Mesendoderm (in vitro differentiated cells): ENCODE results near the gene SRPK2.
"Not testable (repeated sequence)": the region's sequence is repeated elsewhere in the genome, so short reads cannot be mapped to it uniquely, and the experiment has no call there.

Experiments used
- DNase-seq: peaks from one replicate; pipeline ENCODE4 v3.0.0; 2013
- H2AK5ac ChIP-seq: 2 replicates; pipeline ENCODE4 v1.6.1; 2013; ENCODE audit warnings: low read length, inconsistent platforms
- H2BK120ac ChIP-seq: 2 replicates; pipeline ENCODE4 v1.6.1; 2013; ENCODE audit warnings: low read depth, mild to moderate bottlenecking, low read length, moderate library complexity, mixed read lengths
- H2BK15ac ChIP-seq: replicated peaks from 2 replicates; pipeline ENCODE4 v1.6.1; 2013; ENCODE audit warnings: low read depth, mild to moderate bottlenecking, moderate library complexity
- H2BK5ac ChIP-seq: 2 replicates; pipeline ENCODE4 v1.6.1; 2013; ENCODE audit warnings: low read length, inconsistent platforms
- H3K18ac ChIP-seq: 2 replicates; pipeline ENCODE4 v1.6.1; 2013; ENCODE audit warnings: mild to moderate bottlenecking, low read length, mixed read lengths
- H3K23ac ChIP-seq: one replicate; pipeline ENCODE4 v1.6.1; 2013; ENCODE audit warnings: low read length
- H3K27ac ChIP-seq: 2 replicates; pipeline ENCODE4 v1.5.1; 2013; ENCODE audit warnings: low read depth, mild to moderate bottlenecking, inconsistent platforms, low read length, moderate library complexity
- H3K27me3 ChIP-seq: 2 replicates; pipeline ENCODE4 v1.6.1; 2013; ENCODE audit warnings: low read length, control low read depth, mild to moderate bottlenecking, inconsistent platforms; ENCODE audit not compliant: insufficient read depth, poor library complexity
- H3K36me3 ChIP-seq: 2 replicates; pipeline ENCODE4 v1.6.1; 2013; ENCODE audit warnings: low read length, inconsistent platforms; ENCODE audit not compliant: control insufficient read depth, insufficient read depth
- H3K4ac ChIP-seq: one replicate; pipeline ENCODE4 v1.6.1; 2013; ENCODE audit warnings: low read depth, mild to moderate bottlenecking, low read length, moderate library complexity
- H3K4me1 ChIP-seq: 2 replicates; pipeline ENCODE4 v1.6.1; 2013; ENCODE audit warnings: low read depth, low read length, inconsistent platforms; ENCODE audit not compliant: control insufficient read depth
- H3K4me2 ChIP-seq: 2 replicates; pipeline ENCODE4 v1.6.1; 2013; ENCODE audit warnings: low read length
- H3K4me3 ChIP-seq: 2 replicates; pipeline ENCODE4 v1.5.1; 2013; ENCODE audit warnings: mild to moderate bottlenecking, low read length
- H3K56ac ChIP-seq: one replicate; pipeline ENCODE4 v1.6.1; 2013; ENCODE audit warnings: low read length
- H3K79me1 ChIP-seq: 2 replicates; pipeline ENCODE4 v1.6.1; 2013; ENCODE audit warnings: low read length, inconsistent platforms
- H3K79me2 ChIP-seq: 2 replicates; pipeline ENCODE4 v1.6.1; 2013; ENCODE audit warnings: mild to moderate bottlenecking, low read length; ENCODE audit not compliant: control insufficient read depth, insufficient read depth
- H3K9ac ChIP-seq: 2 replicates; pipeline ENCODE4 v1.6.1; 2013; ENCODE audit warnings: low read length, inconsistent platforms
- H4K5ac ChIP-seq: one replicate; pipeline ENCODE4 v1.6.1; 2013; ENCODE audit warnings: low read length
- H4K8ac ChIP-seq: one replicate; pipeline ENCODE4 v1.6.1; 2013; ENCODE audit warnings: low read depth, mild to moderate bottlenecking, control low read depth, low read length, moderate library complexity
- WGBS: extraction: QIAGEN DNeasy Blood & Tissue Kit; methylation state at CpG from one replicate; pipeline ENCODE4 v1.1.7; 2013; ENCODE audit warnings: low lambda C conversion rate, missing lambda C conversion rate; ENCODE audit not compliant: insufficient coverage; ENCODE audit errors: extremely low coverage; 5-methylcytosine and 5-hydroxymethylcytosine counted together

SRPK2 gene

DNA sequence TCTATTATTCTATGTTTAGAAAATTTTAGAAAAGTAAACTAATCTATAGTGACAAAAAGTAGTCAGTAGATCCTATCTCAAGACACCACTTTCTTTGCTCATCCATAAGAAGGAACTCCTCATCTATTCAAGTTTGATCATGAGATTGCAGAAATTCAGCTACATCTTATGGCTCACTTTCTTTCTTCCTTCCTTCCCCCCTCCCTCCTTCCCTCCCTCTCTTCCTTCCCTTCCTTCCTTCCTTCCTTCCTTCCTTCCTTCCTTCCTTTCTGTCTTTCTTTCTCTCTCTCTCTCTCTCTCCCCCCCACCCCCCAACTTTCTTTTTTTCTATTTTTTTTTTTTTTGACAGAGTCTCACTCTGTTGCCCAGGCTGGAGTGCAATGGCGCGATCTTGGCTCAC, 35.3 kb upstream of the SRPK2 start:
- Histone ChIP-seq H3K4me3 (no peak overlapping the region), H2BK5ac (no peak overlapping the region), H3K79me2 (no peaks in the 10 kb centered on the region), H3K56ac (no peak overlapping the region), H3K4me2 (no peak overlapping the region), H3K27me3 (no peaks in the 10 kb centered on the region), H3K36me3 (no peaks in the 10 kb centered on the region), H3K9ac (no peak overlapping the region), H3K4me1 (no peaks in the 10 kb centered on the region), H2BK120ac (no peak overlapping the region), H3K79me1 (no peaks in the 10 kb centered on the region), H2BK15ac (no peak overlapping the region), H4K8ac (no peak overlapping the region), H3K4ac (no peak overlapping the region), H3K27ac (no peak overlapping the region), H4K5ac (no peak overlapping the region), H3K18ac (no peak overlapping the region), H2AK5ac (no peak overlapping the region), H3K23ac (no peak overlapping the region)
- WGBS: no CpG with 5 or more reads among the region's 2 CpGs
- no peak for DNase-seq

- WGBS: no CpG with 5 or more reads among the region's 8 CpGs
- Histone ChIP-seq H3K18ac (no peak overlapping the region), H3K23ac (no peak overlapping the region), H3K27ac (no peak overlapping the region), H3K4me2 (no peak overlapping the region), H3K4ac (no peak overlapping the region), H2BK120ac (no peak overlapping the region), H3K36me3 (no peaks in the 10 kb centered on the region), H3K27me3 (no peaks in the 10 kb centered on the region), H3K9ac (no peak overlapping the region), H2BK15ac (no peak overlapping the region), H3K4me3 (no peak overlapping the region), H2BK5ac (no peak overlapping the region), H2AK5ac (no peak overlapping the region), H4K8ac (no peak overlapping the region), H3K4me1 (no peaks in the 10 kb centered on the region), H3K79me1 (no peaks in the 10 kb centered on the region), H3K56ac (no peak overlapping the region), H3K79me2 (no peaks in the 10 kb centered on the region), H4K5ac (no peak overlapping the region)
- DNase-seq: no peak
Measured at GRCh38 chr7:105413887-105414437, 25.2 kb upstream of the SRPK2 start.

DNA sequence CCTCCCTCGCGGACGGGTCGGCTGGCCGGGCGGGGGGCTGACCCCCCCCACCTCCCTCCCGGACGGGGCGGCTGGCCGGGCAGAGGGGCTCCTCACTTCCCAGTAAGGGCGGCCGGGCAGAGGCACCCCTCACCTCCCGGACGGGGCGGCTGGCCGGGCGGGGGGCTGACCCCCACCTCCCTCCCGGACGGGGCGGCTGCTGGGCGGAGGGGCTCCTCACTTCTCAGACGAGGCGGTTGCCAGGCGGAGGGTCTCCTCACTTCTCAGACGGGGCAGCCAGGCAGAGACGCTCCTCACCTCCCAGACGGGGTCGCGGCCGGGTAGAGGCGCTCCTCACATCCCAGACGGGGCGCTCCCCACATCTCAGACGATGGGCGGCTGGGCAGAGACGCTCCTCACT, 22.1 kb upstream of the SRPK2 start:
- not testable (repeated sequence) for H3K79me2 ChIP-seq, H4K5ac ChIP-seq, H2AK5ac ChIP-seq, H3K23ac ChIP-seq, H3K9ac ChIP-seq, H3K79me1 ChIP-seq, DNase-seq, H3K4me3 ChIP-seq, H3K4me1 ChIP-seq, H3K27ac ChIP-seq, H3K4me2 ChIP-seq, H2BK15ac ChIP-seq, H3K27me3 ChIP-seq, H2BK5ac ChIP-seq, H2BK120ac ChIP-seq, H4K8ac ChIP-seq, H3K36me3 ChIP-seq, H3K18ac ChIP-seq, H3K56ac ChIP-seq, H3K4ac ChIP-seq
- WGBS: no CpG with 5 or more reads among the region's 36 CpGs

DNA sequence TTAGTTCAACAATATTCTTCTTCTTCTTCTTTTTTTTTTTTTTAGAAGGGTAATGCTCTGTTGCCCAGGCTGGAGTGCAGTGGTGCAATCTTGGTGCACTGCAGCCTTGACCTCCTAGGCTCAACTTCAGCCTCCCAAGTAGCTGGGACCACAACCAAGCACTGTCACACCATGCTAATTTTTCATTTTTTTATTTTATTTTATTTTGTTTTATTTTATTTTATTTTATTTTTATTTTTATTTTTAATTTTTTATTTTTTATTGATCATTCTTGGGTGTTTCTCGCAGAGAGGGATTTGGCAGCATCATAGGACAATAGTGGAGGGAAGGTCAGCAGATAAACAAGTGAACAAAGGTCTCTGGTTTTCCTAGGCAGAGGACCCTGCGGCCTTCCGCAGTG, 21.1 kb upstream of the SRPK2 start:
- no CpG with 5 or more reads among the region's 3 CpGs for WGBS
- not testable (repeated sequence) for H3K4me3 ChIP-seq, H2BK120ac ChIP-seq, H2BK5ac ChIP-seq, H4K5ac ChIP-seq, H3K36me3 ChIP-seq, H3K27ac ChIP-seq, H3K18ac ChIP-seq, H3K56ac ChIP-seq, H4K8ac ChIP-seq, DNase-seq, H3K4me2 ChIP-seq, H3K27me3 ChIP-seq, H3K9ac ChIP-seq, H2BK15ac ChIP-seq, H3K4ac ChIP-seq, H3K79me1 ChIP-seq, H3K23ac ChIP-seq, H3K4me1 ChIP-seq, H3K79me2 ChIP-seq, H2AK5ac ChIP-seq

- Histone ChIP-seq H3K4me2 (no peak overlapping the region), H3K36me3 (no peaks in the 10 kb centered on the region), H3K56ac (no peak overlapping the region), H3K4ac (no peak overlapping the region), H3K27ac (no peak overlapping the region), H3K23ac (no peak overlapping the region), H3K4me3 (no peak overlapping the region), H2BK15ac (no peak overlapping the region), H3K18ac (no peak overlapping the region), H3K79me2 (no peaks in the 10 kb centered on the region), H3K79me1 (no peaks in the 10 kb centered on the region), H4K5ac (no peak overlapping the region), H3K9ac (no peak overlapping the region), H4K8ac (no peak overlapping the region), H3K27me3 (no peaks in the 10 kb centered on the region), H2AK5ac (no peak overlapping the region), H3K4me1 (no peaks in the 10 kb centered on the region), H2BK5ac (no peak overlapping the region), H2BK120ac (no peak overlapping the region)
- no peak for DNase-seq
- WGBS: 100% methylated on average over 1 of the region's 5 CpGs
Measured at GRCh38 chr7:105408791-105409410, 20.2 kb upstream of the SRPK2 start.

GRCh38 chr7:105403128-105403527, 14.4 kb upstream of the SRPK2 start:
- Histone ChIP-seq H3K79me2 (no peaks in the 10 kb centered on the region), H4K8ac (no peak overlapping the region), H4K5ac (no peak overlapping the region), H2BK5ac (no peak overlapping the region), H2BK15ac (no peak overlapping the region), H3K56ac (no peak overlapping the region), H3K23ac (no peak overlapping the region), H3K9ac (no peak overlapping the region), H3K18ac (no peak overlapping the region), H3K27me3 (no peaks in the 10 kb centered on the region), H3K4ac (no peak overlapping the region), H2BK120ac (no peak overlapping the region), H2AK5ac (no peak overlapping the region), H3K36me3 (no peaks in the 10 kb centered on the region), H3K4me3 (no peak overlapping the region), H3K4me1 (no peaks in the 10 kb centered on the region), H3K4me2 (no peak overlapping the region), H3K27ac (no peak overlapping the region), H3K79me1 (no peaks in the 10 kb centered on the region)
- DNase-seq: no peak
- WGBS: no CpG with 5 or more reads among the region's 6 CpGs
